GM19240 (cell line): Measurements from ENCODE around the gene ASB6.

Experiments used
- DNase-seq: peaks from one replicate; pipeline ENCODE4 v3.0.0; 2011; ENCODE audit warnings: low spot score; ENCODE audit not compliant: insufficient read length

Gene ASB6

GRCh38 chr9:129627556-129628440 lies 14.2 kb downstream of the ASB6 start:
- no peak for DNase-seq

- no peak for DNase-seq
Observed at GRCh38 chr9:129626625-129627284, 15.2 kb downstream of the ASB6 start.

- peak; percentile 95 for DNase-seq
Observed at GRCh38 chr9:129626079-129626624, 15.8 kb downstream of the ASB6 start, which contains the start of gene NTMT1. TSS of gene NTMT1 (plus strand) at chr9:129626163. CDS start at chr9:129632704, 6,541 bp downstream.

GRCh38 chr9:129624947-129625346 lies 17.0 kb downstream of the ASB6 start:
- no peak for DNase-seq

GRCh38 chr9:129624168-129624759 lies 17.7 kb downstream of the ASB6 start:
- peak; percentile 63 for DNase-seq

GRCh38 chr9:129623331-129623730 lies 18.6 kb downstream of the ASB6 start:
- no peak for DNase-seq

- no peak for DNase-seq
Observed at GRCh38 chr9:129620669-129621295, 21.2 kb downstream of the ASB6 start, which contains the start of gene C9orf50. TSS of gene C9orf50 (minus strand) at chr9:129621101. CDS start at chr9:129620574, 527 bp downstream.

GRCh38 chr9:129619787-129620668 lies 21.9 kb downstream of the ASB6 start:
- no peak for DNase-seq

GRCh38 chr9:129617167-129617566 lies 24.8 kb downstream of the ASB6 start:
- DNase-seq, result no peak

- DNase-seq, result no peak
Observed at GRCh38 chr9:129615407-129616285, 26.3 kb downstream of the ASB6 start.

- DNase-seq, result no peak
Observed at GRCh38 chr9:129614932-129615331, 27.0 kb downstream of the ASB6 start.

- DNase-seq, result no peak
Observed at GRCh38 chr9:129613520-129614175, 28.3 kb downstream of the ASB6 start.

GRCh38 chr9:129612815-129613519 lies 29.0 kb downstream of the ASB6 start:
- no peak for DNase-seq

- no peak for DNase-seq
Observed at GRCh38 chr9:129612123-129612522, 29.8 kb downstream of the ASB6 start.

GRCh38 chr9:129611307-129611800 lies 30.6 kb downstream of the ASB6 start:
- DNase-seq, result no peak

- peak; percentile 80 for DNase-seq
Observed at GRCh38 chr9:129610473-129611306, 31.3 kb downstream of the ASB6 start.

- no peak for DNase-seq
Observed at GRCh38 chr9:129610213-129610472, 31.8 kb downstream of the ASB6 start.
